HG03135 (cell line): ENCODE measurements around the gene BEX4.
"Not testable (repeated sequence)": the region's sequence is repeated elsewhere in the genome, so short reads cannot be mapped to it uniquely, and the experiment has no call there.

Experiments
- ATAC-seq: cut with Tn5 transposase; IDR thresholded peaks from one replicate; pipeline ENCODE4 v1.9.1; 2021; ENCODE audit warnings: mild to moderate bottlenecking, moderate library complexity; ENCODE audit not compliant: unreplicated experiment

BEX4 gene

GRCh38 chrX:103235608-103236007 lies 20.7 kb downstream of the BEX4 start:
- not testable (repeated sequence) for ATAC-seq

- ATAC-seq, result no peak
Observed at GRCh38 chrX:103236296-103236695, 21.4 kb downstream of the BEX4 start.

DNA sequence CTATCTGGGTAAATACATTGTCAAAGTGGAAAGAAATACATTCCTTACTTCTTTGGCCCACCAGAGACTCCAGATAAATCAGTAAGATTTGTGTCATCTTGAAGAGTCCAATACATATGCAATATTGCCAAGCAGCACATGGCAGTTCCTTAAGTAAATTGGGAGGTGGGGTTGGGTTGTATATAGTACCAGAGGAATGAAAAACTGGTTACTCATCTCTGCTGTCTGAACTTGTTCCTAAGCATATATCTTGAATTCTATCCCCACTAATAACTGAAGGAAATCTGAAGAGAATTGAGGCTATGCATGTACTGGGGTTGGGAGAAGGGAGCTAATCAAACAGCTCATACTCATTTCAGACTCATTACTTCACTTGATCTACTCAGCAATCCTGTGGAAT lies 25.2 kb downstream of the BEX4 start:
- no peak for ATAC-seq

GRCh38 chrX:103248553-103248952 lies 33.6 kb downstream of the BEX4 start:
- no peak for ATAC-seq

- no peak for ATAC-seq
Observed at GRCh38 chrX:103249805-103250204, 34.9 kb downstream of the BEX4 start.

DNA sequence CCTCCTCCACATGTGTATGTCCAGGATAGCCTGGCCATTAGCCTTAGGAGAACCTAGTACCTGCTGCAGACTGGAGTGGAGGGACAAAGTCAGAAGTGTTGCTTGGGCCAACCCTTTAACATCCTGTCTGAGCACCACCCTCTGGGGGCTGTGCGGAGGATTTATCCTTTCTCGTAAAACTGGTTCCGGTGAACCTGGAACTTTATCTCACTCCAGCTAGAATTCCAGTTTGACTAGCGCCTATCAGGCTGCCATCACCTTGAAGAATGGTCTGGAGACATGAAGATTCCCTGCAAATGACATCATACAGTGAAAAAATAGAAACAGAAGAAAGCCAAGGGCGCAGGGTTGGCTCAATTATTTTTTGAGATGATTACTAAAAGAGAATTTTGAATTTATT lies 36.1 kb downstream of the BEX4 start:
- no peak for ATAC-seq

DNA sequence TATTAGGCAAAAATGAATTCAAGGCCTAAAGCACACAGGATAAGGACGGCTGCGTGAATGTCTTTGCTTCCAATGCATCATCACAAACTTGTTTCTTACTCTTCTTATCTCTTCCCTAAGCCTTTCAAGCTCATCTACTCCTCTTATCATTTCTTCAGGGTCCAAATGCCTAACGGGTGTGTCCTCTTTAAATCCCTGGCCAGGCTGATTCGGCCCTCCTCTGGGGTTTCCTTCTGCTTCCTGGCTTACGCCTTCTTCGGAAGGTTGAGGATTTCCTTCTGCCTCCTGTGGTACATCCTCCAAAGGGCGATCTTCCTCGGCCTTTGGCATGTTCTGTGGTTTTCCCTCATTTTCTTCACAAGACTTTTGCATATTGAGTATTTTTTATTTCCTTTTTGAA lies 38.7 kb downstream of the BEX4 start:
- ATAC-seq, result no peak

GRCh38 chrX:103254171-103254824 lies 39.4 kb downstream of the BEX4 start:
- ATAC-seq, result peak; percentile 57

- ATAC-seq, result peak; percentile 93
Observed at GRCh38 chrX:103254921-103255493, 40.1 kb downstream of the BEX4 start, which contains the start of gene TCEAL8. TCEAL8 (minus strand) TSS chrX:103255155; CDS start chrX:103253979, 1,176 bp downstream.

DNA sequence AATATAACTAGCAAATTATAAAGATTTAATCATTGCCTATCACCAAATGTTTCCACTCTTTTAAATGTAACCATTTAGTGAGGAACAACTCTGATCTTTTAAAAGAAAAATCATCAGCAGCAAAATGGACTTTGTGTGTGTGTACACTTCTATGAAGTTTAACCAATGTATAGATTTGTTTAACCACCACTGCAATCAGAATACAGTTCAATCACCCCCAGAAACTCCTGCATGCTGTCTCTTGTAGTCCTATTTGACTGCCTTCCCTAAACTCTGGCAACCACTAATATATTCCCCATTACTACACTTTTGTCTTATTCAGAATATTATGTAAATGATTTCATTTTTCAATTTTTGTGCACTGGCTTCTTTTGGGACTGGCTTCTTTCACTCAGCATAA lies 41.7 kb downstream of the BEX4 start:
- ATAC-seq, result no peak

GRCh38 chrX:103258275-103258674 lies 43.4 kb downstream of the BEX4 start:
- no peak for ATAC-seq
